GM18519 (cell line): Measurements from ENCODE around the gene TPCN2.
"Not testable (repeated sequence)": the region's sequence is repeated elsewhere in the genome, so short reads cannot be mapped to it uniquely, and the experiment has no call there.

Source experiments
- ATAC-seq: cut with Tn5 transposase; IDR thresholded peaks from one replicate; pipeline ENCODE4 v1.9.1; 2021; ENCODE audit warnings: mild to moderate bottlenecking, moderate library complexity; ENCODE audit not compliant: unreplicated experiment, low FRiP score

The TPCN2 gene

DNA sequence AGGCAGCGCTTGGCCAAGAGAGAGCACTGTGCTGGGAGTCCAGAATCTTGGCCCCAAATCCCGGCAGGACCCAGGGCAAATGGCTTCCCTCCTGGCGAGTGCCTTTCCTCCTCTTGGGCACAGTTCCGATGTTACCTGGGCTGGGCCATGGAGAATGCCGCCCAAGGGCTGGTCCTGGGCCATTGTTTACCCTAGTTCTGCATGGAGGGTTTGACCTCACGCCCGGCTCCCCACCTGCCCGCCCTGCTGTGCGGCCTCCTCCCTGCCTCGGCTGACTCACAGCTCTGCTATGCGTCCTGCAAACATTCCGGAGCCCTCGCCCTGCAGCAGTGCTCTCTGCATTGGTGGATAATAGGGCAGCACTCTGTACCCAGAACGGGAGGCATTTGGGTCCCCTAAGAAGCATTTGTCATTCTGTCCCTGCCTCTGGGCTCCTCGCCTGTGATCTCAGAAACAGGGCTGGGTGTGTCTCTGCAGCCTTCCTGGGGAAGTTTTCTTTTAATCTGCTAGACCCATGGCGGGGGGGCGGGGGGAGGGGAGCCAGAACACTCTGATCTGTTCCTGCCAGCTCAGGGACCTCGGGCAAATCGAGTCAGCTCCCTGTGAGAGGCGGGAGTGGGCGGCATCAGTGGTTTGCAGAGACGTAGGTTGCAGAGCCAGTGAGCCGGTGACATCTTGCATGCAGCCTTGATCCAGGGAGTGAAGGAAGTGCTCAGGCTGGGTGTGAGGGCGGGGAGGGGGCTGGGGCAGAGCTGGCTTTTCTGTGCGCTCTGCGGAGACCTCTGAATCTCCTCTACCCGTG lies 74.1 kb downstream of the TPCN2 start:
- ATAC-seq, result no peak

DNA sequence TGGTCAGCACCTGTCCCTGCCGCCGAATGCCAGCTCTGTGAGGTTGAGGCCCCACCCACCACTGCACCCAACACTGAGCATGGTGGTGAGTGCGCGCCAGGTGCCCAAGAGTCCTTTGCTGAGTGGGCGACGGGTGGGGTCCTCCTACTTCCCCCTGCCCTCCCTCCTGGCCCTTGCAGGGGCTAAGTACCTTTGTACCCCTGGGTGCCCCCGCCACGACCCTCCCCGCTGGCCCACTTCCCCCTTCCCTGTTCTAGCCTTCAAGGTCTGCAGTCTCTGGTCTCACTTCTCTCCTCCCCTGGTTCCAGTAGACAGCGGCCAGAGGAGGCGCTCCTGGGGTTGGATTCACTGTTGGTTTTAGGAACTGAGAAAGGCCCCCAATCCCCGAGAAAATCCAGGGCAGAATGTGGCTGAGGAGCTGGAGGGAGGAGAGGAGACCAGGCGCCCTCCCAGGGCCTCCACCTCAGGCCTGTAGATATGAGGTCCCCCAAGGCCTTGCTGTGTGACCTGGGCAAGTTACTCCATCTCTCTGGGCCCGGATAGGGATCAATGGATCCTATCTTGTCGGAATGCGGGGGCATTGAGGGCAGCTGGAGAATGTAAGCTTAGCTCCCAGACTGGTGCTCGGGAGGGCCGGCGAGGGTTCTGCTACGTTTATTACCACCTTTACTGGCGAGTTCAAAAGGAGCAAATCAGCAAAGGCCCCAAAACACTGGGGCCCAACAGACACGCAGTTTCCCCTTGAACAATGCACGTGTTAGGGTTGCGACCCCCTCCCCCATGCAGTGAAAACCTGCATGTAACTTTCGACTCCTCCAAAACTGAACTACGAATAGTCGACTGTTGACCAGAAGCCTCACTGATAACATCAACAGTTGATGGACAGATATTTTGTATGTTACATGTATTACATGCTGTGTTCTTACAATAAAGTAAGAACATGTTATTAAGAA lies 75.1 kb downstream of the TPCN2 start:
- no peak for ATAC-seq

DNA sequence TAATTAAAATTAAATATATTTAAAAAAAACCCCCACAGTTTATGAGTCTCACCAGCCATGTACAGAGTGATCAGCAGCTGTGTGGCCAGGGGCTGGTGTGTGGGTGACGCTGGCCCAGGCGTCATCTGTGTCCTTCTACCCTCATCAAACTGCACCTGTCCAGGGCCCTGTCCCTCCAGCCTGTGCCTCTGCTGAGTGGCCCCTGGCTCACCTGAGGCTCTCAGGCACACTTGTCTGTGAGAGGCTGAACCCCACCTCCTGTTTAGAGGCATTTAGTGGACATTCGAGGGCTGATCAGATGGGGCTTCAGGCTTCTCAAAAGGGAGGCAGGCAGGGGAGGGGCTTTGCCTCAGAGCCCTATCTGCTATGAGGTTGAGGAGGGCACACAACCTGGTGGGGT lies 77.1 kb downstream of the TPCN2 start:
- no peak for ATAC-seq

DNA sequence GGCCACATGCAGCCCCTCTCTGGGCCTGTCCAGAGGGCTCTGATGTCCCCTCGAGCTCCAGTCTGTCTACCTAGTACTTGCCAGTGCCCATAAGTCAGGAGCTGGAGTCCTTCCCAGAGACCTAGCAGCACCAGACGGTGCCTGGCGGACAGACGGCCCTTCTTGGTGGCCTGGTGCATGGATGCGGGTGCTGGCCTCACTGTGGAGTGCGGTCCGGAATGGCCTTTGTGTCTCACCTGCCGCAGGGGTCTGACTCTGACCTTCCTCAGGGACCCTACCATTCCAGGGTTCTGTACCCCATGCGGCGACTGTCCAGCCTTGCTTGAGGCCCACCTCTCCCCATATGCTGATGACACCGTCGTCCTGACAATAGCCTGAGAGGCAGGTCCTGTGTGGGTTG lies 77.6 kb downstream of the TPCN2 start:
- ATAC-seq, result no peak

DNA sequence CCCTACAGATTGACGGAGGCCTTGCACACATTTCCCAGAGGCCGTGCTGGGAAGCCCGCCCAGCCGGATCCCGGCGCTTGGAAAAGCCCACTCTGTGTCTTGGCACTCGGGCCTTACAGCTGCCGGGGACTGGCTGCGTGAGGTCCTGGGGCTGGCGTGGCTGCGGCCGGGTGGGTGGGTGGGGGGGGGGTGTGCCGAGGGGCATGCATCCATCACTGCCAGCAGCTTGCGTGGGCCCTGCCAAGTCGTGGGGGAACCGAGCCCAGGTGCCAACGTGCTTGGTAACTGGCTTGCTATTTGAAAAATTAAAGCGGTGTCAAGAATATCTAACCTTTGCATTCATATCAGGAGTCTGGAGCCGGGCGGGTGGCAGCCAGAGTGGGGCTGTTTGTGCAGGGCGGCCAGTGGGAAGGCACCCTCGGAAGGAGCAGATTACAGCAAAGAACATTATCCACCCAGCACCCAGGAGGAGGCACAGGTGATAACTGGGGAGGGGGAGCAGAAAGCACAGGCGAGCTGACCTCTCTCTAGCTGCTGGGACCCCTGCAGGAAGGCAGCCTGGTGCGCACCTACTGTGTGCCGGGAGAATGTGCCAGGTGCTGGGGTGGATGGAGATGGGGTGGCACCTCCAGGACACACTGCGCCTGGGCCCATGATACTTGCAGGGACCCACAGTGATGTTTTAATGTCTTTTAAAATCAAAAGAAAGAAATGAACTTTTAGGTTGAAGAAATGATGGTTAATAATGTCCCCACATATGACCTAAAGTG lies 78.5 kb downstream of the TPCN2 start:
- no peak for ATAC-seq

DNA sequence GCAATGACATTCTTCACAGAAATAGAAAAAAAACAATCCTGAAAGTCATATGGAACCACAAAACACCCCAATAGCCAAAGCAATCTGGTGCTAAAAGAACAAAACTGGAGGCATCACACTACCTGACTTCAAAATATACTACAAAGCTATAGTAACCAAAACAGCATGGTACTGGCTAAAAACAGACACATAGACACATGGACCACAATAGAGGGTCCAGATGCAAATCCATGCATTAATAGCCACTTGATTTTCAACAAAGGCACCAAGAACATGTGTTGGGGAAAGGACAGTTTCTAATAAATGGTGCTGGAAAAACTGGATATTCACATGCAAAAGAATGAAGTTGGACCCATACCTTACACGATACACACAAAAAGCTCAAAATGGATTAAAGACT lies 79.2 kb downstream of the TPCN2 start:
- ATAC-seq, result no peak

DNA sequence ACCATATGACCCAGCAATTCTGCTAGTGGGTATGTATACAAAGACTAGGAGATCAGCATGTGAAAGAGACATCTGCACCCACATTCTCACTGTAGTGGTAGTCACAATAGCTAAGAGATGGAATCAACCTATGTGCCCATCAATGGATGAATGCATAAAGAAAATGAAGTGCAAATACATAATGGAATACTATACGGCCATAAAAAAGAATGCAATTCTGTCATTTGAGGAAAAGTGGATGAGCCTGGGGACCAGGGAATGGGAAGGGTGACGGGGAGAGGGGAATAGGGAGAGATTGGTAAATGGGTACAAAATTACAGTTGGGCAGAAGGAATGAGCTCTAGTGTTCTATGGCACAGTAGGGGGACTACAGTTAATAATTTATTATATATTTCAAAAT lies 80.3 kb downstream of the TPCN2 start:
- no peak for ATAC-seq

DNA sequence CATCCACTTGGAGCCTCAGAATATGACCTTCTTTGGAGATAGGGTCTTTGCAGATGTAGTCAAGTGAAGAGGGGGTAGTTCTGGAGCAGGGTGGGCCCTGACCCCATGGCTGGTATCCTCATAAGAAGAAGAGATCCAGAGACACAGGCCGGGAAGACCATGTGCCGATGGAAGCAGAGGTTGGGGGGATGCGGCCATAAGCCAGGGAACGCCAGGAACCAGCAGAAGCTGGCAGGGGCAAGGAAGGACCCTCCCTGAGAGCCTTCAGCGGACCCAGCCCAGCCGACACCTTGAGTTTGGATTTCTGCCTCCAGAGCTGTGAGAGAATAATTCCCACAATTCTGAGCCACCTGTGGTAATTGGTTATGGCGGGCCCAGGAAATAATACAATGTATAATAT lies 80.9 kb downstream of the TPCN2 start:
- ATAC-seq, result no peak

DNA sequence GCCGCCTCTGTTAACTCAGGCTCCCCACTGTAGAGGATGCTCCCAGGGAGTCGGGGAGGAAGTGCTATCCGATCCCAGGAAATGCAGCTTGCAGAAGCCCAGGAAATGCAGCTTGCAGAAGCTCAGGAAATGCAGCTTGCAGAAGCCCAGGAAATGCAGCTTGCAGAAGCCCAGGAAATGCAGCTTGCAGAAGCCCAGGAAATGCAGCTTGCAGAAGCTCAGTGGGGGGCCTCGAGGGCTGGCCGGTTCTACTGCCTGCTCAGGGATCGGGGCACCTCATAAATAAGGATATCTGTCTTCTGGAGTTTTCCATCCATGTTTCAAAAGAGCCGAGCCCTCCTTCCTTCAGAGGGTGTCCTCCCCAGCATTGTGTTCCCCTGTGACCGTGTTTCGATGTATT lies 81.9 kb downstream of the TPCN2 start:
- no peak for ATAC-seq

DNA sequence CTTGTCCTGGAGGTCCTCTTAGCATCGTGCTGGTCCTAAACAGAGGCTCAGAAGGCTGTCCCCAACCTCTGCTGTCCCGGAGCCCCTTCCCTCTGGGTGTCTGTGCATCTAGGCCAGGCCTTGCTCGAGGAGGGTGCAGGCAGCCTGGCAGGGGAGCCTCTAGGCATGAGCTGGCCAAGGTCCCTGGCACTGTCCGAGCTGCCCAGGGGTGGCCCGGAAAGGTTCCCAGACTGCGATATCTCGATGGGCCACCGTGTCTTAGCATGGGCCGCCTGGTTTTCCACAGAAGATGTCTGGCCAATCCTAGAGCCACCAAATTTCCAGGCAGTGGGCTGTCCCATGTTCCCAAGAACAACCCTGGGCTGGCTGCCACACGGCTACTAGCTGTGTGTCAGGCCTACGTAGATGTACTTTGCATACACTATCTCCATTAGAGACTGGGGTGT lies 82.4 kb downstream of the TPCN2 start:
- no peak for ATAC-seq

DNA sequence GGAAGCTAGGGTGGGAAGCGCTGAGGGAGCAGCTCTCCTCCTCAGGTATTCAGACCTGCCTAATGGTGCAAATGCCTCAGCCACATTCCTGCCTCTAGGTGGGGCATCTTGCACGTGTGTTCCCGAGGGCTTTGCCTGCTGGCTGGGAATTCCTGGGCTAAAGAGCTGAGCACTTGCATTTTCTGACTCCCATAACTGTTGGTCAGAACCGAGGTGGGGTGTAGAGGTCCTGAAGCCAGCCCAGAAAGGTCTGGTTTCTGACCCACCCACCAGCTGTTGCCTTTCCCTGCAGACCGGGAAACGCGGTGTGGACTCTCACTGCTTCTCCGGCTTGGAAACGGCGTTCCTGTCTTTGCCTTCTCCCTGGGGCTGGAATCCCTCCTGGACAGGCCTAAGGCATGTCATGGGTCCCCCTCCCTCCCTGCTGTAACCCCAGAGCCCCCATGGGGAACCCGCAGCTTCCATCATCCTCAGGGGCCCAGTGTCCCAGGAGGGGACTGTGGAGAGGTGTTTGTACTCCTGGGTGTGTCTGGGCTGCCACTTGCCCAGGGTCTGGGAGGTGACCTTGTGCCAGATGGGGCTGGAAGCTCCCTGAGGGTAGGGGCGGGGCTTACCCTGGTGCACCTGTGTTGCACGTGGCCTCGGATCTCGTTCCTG lies 83.0 kb downstream of the TPCN2 start:
- ATAC-seq, result no peak

DNA sequence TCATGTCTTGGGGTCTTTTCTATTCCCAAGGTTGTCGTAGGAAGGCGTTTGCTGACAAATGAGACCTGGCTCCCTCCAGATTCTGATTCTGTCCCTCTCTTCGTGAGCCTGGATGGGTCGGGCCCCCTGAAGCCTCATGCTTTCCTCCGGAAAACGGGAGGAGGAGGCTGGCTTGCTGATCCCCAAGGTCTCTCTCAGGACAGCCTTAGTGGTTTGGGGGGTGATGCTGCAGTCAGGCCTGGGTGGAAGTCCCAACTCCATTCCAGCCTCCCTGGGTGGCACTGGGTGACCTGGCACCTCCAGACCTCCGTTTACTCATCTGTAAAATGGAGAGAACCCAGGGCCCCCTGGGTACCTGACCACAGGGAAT lies 83.6 kb downstream of the TPCN2 start:
- ATAC-seq, result no peak

DNA sequence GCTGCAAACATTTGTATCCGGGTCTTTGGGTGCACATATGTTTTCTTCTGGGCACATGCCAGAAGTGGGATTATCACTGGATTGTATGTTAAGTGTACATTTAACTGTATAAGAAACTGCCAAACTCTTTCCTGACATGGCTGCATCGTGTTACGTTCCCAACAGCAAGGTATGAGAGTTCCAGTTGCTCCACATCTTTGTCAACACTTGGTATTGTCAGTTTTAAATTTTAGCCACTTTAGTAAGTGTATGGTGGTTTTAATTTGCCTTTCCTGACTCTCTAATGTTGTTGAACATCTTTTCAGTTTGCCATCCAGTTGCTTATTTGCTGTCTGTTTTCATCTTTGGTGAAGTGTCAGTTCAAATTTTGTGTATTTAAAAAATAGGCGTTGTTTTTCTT lies 84.5 kb downstream of the TPCN2 start:
- no peak for ATAC-seq

DNA sequence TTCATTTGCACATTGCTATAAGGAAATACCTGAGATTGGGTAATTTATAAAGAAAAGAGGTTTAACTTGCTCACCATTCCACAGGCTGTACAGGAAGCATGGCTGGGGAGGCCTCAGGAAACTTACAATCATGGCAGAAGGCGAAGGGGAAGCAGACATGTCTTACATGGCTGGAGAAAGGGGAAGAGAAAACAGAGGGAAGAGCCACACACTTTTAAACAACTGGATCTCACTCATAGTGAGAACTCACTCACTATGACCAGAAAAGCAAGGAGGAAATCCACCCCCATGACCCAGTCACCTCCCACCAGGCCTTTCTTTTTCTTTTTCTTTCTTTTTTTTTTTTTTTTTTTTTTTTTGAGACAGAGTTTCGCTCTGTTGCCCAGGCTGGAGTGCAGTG lies 85.5 kb downstream of the TPCN2 start:
- not testable (repeated sequence) for ATAC-seq

DNA sequence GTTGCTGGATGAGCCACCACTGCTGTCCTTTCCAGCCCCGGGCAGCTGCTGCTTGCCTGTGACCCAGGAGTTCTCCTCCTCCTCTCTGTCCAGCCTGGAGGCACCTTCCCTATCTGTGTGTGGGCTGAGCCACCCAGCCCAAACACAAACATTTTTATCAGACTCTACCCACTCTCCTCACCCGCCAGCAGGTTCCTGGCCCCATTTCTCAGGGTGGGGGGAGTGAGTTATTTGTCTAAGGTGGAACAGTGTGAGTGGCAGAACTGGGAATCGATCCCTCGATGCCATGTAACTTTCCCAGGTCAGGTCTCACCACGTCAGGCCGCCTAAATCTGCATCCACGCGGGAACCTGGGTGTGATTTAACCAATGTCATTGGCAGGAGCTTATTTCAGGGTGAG lies 86.2 kb downstream of the TPCN2 start:
- ATAC-seq, result no peak

DNA sequence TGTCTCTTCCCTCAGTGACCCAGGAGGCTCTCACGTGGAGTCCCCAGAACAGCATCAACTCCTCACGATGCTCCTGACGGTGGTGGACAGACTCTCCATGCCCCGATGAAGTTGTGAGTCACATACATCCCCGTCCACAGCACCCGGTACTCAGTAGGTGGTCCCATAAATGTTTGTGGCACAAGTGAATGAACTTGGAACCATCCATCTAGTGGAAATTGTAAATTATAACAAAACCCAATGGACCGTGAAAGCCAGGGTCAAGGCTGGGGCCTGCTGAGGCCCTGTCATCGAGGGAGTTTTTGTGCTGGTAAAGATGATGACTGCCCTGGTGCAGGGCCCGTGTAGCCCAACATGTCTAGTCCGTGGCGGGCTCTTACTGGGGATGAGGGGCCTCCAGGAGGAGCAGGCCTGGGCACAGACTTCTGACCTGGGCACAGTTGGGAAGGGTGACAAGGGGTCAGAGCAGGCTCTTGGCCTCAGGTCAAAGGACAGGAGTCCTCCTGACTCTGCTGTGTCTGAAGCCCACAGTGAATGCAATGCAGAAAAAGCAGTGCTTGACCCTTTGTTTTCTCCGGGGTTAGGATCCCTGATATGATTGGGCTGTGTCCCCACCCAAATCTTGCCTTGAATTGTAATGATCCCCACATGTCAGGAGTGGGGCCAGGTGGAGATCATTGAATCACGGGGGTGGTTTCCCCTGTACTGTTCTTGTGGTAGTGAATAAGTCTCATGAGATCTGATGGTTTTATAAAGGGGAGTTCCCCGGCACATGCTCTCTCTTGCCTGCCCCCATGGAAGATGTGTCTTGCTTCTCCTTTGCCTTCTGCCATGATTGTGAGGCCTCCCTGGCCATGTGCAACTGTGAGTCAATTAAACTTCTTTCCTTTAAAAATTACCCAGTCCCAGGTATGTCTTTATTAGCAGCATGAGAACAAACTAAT lies 87.0 kb downstream of the TPCN2 start:
- ATAC-seq, result no peak

DNA sequence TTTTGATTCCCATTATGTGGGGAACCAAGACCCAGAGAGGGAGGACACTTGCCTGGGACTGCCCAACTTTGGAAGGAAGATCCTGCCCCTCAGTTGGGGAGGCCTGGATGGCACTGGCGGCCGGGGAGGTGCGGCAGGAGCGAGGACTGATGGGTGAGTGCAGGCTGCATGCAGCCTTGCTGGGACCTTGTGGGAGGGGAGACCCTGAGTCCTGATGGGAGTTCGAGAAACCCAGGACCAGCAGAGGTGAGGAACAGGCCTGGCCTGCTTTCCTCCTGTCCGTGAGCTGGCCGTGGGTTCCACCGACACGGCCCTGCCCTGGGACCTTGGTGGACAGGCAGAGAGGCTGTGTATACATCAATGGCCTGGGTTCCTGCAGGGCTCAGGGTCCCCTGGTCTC lies 87.7 kb downstream of the TPCN2 start:
- no peak for ATAC-seq

DNA sequence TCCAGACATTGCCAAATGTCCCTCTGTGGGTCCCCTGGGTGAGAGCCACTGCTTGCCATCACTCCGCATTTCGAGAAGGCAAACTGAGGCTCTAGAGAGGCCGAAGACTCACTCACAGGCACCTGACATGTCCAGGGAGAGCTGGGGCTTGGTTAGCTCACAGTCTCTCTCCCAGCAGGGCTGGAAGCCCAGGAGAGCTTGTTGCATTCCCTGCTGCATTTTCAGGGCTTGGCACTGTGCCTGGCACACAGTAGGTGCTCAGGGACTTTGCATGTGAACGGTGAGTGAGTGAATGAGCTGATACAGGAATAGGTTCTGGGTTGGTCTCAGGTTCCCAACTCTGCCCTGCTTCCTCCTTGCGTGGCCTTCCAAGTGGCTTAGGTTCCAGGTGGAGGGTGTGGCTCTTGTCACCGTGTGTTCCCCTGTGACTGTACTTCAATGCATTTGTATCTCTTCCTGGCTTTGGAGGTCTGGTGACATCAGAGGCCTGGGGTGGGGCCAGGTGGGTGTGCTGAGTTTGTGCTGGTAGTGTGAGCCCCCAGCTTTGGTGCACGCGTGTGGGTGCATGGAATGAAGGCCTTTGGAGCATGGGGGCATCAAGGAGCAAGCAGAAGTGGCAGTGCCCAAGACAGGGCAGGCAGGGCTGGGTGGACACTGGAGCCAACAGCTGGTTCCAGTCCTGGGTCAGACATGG lies 88.6 kb downstream of the TPCN2 start:
- ATAC-seq, result no peak

DNA sequence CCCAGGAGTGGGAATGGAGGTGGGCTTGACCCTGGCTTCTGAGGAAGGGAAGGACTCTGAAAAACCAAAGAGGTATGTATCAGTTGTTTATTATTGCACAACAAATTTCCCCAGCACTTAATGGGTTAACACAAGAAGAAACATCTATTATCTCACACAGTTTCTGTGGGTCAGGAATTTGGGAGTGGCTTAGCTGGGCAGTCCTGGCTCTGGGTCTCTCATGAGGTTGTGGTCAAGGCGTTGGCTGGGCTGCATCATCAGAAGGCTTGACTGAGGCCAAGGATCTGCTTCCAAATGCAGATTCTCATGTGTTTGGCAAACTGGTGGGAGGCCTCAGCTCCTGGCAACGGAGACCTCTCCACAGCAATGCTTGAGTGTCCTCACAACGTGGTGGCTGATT lies 89.5 kb downstream of the TPCN2 start:
- no peak for ATAC-seq
